Right ventricle myocardium inferior (tissue), 1 donor: ENCODE results near the gene B9D2. TPM values are rescaled to one million over a fixed set of nuclear protein-coding genes. Genes with fewer than 3 reads are reported as not detected.
"Not testable (repeated sequence)": the region's sequence is repeated elsewhere in the genome, so short reads cannot be mapped to it uniquely, and the experiment has no call there.

Source experiments
- ATAC-seq: fragments of 200-7000 bp; cut with Tn5 transposase; one replicate; pipeline ENCODE4 v1.9.1; 2020; ENCODE audit warnings: mild to moderate bottlenecking, moderate library complexity
- DNase-seq: peaks from one replicate; pipeline ENCODE4 v3.0.0; 2021; ENCODE audit errors: missing footprints
- intact Hi-C: fragments of 100-400 bp; cut with DNase I; formaldehyde crosslinking; loops from one replicate; pipeline ENCODE4 v1.11.0; 2022
- long read RNA-seq: library from polyadenylated mRNA; unstranded; transcript quantifications from one replicate; pipeline ENCODE4 v2.0.0, GENCODE V29; 2021
- total RNA-seq: library from RNA; stranded (reverse); fragmentation: NEBNext Ultra II Directional; extraction: Animal tissue kit (Norgen Biotek cat#: 25700); gene quantifications from one replicate; pipeline ENCODE4 v1.2.1, GENCODE V29; 2021
- donor health status: DM: no; HTN: yes; CAD: no; lungs with severe emphysema.

B9D2 gene, protein sequence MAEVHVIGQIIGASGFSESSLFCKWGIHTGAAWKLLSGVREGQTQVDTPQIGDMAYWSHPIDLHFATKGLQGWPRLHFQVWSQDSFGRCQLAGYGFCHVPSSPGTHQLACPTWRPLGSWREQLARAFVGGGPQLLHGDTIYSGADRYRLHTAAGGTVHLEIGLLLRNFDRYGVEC
- total RNA-seq, result 3.2 TPM
- long read RNA-seq, partial matches to known transcripts, result 0 of 1 reads
- long read RNA-seq, other reads (novel, unspliced or antisense), result 1 of 1 reads

- ATAC-seq, result peak; percentile 97
- peak; percentile 98 for DNase-seq
These were observed at the start of gene B9D2 for GRCh38 chr19:41363753-41364523. Gene B9D2 (minus strand): TSS chr19:41364149. CDS start chr19:41363519, 630 bp downstream.

GRCh38 chr19:41412953-41413352, 49.0 kb upstream of the B9D2 start:
- intact Hi-C loops, result no loop called here
- no peak for ATAC-seq
- no peak for DNase-seq

More at GRCh38 chr19:41363753-41364523, at the start of gene B9D2:
- intact Hi-C loops, result loop anchor here (1.0 to 5.0 kb wide), 3 partner anchors 33 to 102 kb away; partner anchors contain the start of genes B3GNT8, BCKDHA, EXOSC5 and HNRNPUL1

GRCh38 chr19:41411968-41412265, 48.0 kb upstream of the B9D2 start:
- intact Hi-C loops, result no loop called here
- ATAC-seq (peak; percentile 79), DNase-seq (peak; percentile 80)

- ATAC-seq (peak; percentile 2), DNase-seq (no peak)
- intact Hi-C loops, result no loop called here
These were observed 47.4 kb upstream of the B9D2 start for GRCh38 chr19:41411100-41411967.

DNA sequence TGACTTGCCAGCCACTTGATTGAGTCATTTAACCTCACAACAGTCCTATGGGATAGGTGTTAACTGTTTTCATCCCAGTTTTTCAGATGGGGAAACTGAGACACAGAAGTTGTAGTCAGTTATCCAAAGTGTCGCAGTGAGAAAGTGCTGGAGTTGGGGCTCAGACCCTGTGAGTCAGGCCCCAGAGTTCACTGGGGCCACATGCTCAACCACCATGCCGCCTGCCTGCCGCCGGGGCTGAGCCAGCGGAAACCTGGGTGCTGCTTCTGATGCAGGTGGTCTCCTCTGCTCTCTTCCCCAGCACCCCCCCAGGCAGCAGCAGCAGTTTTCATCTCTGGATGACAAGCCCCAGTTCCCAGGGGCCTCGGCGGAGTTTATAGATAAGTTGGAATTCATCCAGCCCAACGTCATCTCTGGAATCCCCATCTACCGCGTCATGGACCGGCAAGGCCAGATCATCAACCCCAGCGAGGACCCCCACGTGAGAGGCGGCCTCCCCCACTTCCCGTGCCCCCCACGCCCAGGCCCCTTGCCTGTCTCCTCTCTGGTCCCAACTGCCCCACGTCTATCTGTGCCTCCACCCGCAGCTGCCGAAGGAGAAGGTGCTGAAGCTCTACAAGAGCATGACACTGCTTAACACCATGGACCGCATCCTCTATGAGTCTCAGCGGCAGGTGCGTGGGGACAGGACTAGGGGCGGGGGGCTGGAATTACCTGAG, 46.5 kb upstream of the B9D2 start:
- no peak for DNase-seq
- intact Hi-C loops, result no loop called here
- no peak for ATAC-seq

- no peak for DNase-seq
These were observed 45.3 kb upstream of the B9D2 start for GRCh38 chr19:41409288-41409687.

GRCh38 chr19:41408846-41409245, 44.9 kb upstream of the B9D2 start:
- ATAC-seq, intact Hi-C loops, DNase-seq: not testable (repeated sequence)

More at GRCh38 chr19:41409288-41409687, 45.3 kb upstream of the B9D2 start:
- intact Hi-C loops, result no loop called here
- peak; percentile 72 for ATAC-seq

DNA sequence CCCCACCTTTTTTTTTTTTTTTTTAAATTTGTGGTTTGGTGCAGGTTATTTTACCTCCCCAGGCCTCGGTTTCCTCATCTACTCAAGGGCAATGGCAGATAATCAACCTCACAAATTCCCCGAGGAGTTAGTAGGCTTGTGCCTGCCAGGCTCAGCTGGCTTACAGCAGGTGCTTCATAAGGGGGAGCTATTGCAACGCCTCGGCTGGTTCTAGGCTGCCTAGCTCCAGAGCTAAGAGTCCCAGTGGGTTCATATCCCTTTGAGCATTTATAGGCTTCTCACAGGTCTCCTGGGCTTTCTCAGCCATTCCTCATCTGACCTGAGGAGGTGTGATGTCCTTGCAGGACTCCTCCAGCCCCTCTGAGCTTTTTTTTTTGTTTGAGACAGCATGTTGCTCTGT, 44.3 kb upstream of the B9D2 start:
- intact Hi-C loops, result no loop called here
- no peak for DNase-seq
- no peak for ATAC-seq

DNA sequence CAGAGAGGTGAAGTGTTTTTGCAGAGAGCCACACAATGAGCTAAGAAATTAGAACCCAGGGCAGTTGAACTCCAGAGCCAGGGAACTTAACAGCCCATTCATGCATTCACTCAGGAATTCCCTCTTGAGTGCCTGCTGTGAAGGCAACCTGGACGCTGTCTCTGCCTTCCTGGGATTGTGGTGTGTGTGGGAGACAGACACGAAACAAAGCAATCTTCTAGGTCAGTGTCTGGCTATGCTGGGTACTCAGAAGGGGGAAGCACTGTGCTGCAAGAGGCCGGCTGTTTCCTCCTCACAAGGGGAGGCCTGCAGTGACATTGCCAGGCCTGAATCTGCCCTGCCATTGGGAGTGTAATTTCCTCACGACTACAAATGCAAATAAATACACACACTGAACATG, 43.3 kb upstream of the B9D2 start:
- DNase-seq (no peak), ATAC-seq (peak; percentile 35)
- intact Hi-C loops, result no loop called here

DNA sequence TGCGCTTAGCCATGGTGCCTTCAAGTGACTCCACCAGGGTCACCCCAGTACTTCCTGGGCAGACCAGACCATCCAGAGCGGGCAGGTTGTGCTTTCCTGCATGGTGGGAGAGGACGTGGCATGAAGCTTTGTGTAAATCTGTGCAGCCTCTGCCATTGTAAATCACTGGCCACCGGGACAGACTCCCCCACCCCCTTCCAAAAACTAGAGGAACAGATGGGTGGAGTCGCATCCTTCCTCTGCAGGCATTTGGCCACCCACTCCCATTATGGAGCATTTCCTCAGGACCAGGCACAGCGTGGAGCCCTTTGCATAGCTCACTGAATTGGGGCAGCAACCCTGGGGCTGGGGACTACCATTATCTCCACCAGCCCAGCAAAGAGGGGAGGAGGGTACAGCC, 41.8 kb upstream of the B9D2 start:
- no peak for ATAC-seq

DNA sequence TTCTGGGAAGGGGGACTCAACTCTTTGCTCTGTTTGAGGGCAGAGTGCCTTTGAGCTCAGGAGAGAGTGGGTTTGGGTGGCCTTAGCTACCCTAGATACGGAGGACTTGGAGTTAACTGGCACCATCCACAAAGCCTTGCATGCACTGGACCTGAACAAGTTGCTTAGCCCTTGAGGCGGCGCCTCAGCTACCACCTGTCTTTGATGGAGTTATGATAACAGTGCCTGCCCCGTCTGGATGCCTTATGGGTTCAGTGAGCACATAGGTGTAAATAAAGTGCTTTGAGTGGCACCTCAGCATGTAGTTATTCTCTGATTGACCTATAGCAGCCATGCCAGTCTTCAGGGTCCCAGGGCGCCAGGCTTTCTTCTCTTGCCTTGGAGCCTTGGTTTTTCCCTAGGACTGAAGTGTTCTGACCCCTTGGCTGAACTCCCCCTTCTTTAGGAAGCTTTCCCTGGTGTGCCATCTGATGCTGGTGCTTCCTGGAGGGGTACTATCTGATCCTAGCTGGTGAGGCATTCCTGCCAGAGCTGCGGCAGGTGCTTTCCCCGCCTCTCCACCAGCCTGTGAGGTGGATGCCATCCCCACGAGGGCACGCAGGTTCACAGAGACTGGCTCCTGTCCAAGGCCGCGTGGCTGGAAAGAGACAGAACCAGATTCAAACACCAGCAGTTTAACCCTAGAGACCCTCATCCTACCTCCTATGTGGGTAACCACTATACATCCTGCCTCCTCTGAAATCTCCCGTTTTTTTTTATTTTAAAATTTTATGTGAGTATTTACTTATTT, 39.4 kb upstream of the B9D2 start:
- ATAC-seq (no peak), DNase-seq (no peak)
- intact Hi-C loops, result no loop called here

More for the DNA sequence above, 41.8 kb upstream of the B9D2 start:
- DNase-seq, result no peak
- intact Hi-C loops, result no loop called here

DNA sequence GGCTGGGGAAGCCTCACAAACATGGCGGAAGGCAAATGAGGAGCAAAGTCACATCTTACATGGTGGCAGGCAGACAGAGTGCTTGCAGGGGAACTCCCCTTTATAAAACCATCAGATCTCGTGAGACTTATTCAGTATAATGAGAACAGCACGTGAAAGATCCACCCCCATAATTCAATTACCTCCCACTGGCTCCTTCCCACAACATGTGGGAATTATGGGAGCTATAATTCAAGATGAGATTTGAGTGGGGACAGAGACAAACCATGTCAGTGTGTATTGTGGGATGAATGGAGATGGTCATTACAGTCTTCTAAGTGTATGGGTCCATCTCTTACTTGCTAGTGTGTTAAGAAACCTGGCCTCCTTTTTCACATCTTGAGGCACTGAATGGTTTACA, 38.1 kb upstream of the B9D2 start:
- DNase-seq (no peak), ATAC-seq (no peak)
- intact Hi-C loops, result no loop called here

DNA sequence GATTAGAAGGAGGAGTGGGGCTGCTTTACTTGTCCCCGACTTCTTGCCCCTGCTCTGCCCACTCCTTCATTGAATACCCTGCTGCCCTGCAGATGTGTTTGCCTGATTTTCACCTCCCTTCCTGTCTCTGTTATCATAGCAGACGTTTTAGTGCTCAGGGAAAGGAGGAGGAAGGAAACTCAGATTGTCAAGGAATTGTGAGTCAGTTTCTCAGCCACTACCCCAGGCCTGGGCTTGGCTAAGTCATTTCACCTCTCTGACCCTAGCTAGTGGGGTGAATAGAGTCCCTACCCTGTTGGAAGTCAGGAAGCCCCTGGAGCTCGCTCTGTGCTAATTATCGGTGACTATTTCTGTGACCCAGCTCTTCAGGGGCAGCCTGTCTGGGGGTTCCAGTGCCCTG, 37.5 kb upstream of the B9D2 start:
- no peak for DNase-seq
- intact Hi-C loops, result no loop called here
- ATAC-seq, result no peak

DNA sequence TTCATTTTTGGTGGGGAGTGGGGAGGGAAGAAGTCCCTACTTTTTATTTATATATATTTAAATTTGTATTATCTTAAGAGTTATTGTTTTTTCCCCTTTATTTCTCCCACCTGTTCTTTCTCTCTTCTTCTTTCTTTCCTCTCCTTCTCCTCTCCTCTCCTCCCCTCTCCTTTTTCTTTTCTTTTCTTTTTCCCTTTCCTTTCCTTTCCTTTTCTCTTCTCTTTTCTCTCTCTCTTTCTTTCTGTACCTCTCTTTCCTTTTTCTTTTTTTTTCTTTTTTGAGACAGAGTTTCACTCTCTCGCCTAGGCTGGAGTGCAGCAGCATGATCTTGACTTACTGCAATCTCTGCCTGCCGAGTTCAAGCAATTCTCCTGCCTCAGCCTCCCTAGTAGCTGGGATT, 35.6 kb upstream of the B9D2 start:
- ATAC-seq (no peak), DNase-seq (no peak)
- intact Hi-C loops, result no loop called here

DNA sequence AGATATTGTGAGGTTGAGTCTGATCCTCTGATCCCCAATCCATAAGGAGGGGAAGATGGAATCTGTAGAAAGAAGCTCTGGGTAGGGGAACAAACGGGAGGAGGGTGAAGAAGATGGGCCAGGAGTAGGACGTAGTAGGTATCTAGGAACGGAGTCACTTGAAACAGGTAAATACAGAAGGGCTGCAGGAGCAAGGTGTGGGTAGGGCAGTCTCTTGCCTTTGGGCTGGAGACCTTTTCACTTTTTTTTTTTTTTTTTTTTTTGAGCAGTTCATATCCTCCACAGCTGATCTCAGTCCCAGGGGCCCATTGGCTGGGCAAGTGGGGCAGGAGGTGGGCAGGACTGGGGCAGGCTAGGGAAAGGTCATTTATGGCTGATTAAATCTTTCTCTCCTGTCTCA, 35.1 kb upstream of the B9D2 start:
- ATAC-seq (no peak), DNase-seq (no peak)
- intact Hi-C loops, result no loop called here

GRCh38 chr19:41398598-41398997, 34.6 kb upstream of the B9D2 start:
- no peak for ATAC-seq
- no peak for DNase-seq
- intact Hi-C loops, result no loop called here

DNA sequence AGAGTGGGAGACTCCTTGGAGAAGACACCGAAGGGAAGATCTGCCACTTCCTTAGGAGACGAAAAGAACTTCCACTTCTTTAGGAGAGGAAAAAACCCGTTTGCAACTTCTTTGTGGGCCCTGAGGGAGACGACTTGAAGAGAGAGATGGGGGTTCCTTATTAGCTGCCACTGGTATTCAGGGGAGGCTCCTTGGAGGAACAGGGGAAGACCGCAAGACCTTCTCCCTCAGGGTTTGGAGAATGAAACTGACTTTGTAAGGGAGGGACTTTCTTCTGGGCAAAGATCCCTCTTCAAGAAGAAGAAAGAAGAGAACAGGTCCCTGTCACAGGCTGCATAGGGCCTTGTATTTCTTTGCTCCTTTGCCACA, 34.1 kb upstream of the B9D2 start:
- DNase-seq (no peak), ATAC-seq (no peak)
- intact Hi-C loops, result no loop called here
